Islet of Langerhans (tissue), 1 donor: ENCODE results near the gene UGT1A3.

Experiments used
- FAIRE-seq: peaks from one replicate; lab custom pipeline; 2011; peaks lifted over from hg19 to GRCh38; lab: Jason Lieb, UNC

Gene UGT1A3

DNA sequence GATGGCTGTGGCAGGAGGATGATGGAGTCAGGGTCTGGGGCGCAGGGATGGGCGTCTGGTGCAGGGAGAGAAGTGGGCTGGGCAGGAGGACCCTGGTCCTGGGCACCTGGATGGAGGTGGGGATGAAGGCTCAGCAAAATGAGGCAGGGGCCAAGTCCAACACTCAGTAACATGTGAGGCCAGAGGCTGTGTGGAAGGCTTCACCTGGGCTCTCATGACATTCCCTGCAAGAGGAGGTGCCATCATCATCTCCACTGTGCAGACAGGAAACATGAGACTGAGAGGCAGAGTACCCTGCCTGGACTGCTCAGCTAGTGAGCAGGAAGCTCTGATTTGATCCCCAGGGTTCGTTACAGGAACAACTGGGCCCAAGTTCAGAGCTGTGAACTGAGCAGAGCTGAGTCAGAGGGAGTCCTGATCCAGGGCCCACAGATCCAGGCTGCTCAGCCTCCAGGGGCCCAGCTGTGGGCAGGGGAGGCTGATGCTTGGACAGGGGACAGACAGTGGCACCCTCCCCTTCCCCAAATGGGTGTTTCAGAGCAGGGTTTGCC is 88.6 kb downstream of the UGT1A3 start:
- FAIRE-seq, result no peak

DNA sequence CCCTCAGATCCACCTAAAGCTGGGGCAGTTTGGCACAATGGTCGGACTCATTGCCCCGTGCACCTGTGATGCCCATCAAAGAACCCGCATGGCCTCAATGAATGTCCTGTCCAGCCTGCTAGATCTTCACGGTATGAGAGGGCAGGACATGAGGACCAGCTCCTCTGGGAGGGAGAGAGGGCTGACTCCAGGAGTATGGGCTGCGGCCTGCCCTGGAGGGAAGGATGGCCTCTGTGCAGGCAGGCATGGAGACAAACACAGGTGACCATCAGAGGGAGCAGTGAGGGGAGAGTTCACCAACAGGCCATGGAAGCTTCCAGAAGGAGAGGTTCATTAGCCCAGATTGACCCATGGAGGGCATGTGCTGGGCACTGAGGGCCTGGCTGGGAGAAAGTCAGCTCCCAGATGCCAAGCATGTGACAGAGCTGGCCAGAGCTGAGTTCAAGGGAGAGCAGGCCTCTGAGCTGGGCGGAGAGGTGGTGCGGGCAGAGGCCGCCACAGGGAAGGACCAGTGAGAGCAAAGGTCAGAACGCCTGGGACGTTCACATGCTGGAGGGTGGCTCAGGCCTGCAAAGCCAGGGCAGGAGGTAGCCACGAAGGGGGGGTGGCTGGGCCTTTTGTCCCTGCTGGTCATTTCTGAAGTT is 89.3 kb downstream of the UGT1A3 start:
- no peak for FAIRE-seq

DNA sequence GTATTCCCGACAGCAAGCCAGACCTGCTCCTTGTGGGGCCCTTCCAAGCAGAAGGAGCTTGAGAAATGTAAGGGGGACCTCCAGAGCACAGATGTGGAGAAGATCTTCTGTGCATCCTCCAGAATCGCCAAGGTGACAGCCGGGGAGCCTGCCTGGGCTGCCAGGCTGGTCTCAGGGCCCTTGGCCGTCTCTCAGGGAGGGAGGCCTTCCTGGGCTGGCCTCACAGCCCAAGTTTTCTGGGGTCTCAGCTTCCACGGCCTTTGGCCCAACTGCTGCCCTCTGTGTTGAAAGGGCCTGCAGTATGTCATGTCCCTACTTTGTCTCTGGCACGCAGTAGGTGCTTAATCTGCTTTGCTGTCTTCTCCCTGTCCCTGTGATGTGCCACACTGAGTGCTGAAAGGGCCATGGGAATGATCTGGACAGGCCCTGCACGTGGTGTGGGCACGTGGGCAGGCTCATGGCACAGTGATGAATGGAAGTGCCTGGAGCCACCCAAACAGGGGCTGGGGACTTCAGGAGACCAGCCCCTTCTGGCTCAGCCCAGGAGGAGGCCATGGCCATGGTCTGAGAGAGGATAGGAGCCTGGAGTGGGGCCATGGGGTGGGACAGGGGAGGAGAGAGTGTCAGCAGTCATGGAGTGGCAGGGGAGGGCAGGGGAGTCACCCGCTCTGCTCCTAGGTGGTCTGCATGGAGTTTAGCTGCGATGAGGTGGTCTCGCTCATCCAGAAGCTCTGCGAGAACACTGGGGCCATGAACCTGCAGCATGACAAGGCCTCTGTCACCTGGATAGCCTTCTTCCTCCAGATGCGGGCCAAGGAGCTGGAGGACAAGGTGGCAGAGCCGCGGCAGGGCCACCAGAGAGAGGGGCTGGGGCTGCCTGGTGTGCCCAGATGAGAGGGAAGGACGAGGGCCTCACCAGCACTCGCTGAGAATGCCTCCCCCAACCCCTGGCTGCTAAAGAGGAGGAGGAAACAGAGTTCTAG is 90.1 kb downstream of the UGT1A3 start:
- no peak for FAIRE-seq

DNA sequence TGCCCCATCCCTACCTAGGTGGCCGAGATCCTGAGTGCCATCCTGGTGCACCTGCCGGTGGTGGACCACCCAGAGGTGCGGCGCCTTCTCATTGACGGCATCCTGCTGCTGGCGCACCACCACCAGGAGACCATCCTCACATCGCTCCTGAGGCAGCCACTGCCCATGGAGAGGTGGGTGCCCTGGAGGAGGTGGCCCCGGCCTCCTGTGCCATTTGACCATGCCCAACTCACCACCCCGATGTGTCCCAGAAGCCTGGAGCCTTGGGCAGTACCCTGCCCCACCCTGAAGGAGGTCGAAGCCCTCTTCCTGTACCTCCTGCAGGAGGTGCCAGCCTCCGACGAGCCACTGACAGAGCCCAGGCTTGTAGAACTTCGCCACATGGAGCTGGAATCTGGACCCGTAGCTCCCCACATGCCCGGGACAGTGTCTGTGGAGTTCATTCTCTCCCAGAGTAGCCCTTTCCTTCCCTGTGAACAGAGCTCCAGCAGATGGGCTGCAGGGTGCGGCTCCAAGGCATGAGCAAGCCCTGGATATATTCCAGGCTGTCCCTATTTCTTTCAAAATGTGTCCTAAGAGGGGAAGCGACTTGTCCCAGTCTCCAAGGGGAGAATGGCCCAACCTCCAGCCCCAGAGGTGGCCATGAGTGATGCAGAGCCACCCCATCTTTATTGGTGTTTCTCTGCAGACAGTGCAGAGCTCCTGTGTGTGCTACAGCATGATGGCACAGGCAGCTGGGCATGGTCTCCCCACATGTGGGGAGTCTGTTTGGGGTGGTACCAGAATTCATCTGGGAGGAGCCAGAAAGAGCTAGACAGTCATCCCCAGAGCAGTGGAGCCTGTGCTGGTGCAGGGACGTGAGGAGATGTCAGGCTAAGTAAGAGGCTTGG is 91.3 kb downstream of the UGT1A3 start:
- FAIRE-seq, result no peak

DNA sequence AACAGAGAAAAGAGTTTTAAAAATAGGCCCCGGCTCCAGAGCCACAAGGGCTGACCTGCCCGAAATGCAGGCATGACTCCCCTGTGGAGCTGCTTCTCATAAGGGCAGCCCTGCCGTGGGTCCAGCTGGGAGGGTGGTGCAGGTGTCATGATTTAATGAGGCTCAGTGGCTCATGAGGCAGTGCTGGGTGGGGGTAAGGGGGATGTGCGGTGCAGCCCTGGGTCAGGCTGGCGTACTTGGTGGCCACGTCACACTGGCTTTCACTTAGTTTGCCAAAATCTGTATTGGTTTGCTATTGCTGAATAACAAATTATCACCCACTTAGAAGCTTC is 91.9 kb downstream of the UGT1A3 start:
- no peak for FAIRE-seq

DNA sequence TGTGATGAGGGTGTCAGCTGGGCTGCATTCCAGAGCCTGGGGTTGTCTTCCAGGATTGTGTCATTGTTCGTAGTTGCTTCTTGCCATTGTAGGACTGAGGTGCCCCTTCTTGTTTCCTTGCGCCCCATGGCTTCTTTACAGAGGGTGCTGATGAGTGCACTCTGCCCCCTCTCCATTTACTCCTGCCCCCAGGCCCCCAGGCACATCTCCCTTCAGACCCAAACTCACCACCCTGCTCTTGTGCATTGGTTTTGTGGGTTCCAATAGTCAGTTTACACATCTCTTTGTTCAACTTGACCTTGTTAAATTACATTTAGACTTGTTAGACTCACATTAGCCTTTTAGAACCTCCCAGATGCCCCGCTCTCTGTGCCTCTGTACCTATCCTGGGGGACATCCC is 92.4 kb downstream of the UGT1A3 start:
- FAIRE-seq, result no peak

DNA sequence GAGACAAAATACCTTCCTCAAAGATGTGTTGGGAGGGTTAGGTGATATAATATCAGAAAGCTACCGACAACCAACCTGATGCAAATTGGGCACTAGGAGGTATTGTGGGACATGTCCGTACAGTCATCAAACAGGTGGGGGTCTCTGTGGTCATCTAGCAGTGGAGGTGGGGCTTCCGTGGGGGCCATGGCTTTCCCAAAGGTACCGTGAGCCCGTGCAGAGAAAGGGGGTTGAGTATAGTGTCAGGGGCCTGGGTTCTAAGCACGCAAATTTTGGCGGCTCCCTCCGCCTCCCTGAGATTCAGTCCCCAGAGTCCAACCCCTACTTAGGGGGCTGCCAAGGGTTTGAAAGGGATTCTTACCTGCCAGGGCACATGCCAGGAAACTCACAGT is 92.9 kb downstream of the UGT1A3 start:
- FAIRE-seq, result no peak

DNA sequence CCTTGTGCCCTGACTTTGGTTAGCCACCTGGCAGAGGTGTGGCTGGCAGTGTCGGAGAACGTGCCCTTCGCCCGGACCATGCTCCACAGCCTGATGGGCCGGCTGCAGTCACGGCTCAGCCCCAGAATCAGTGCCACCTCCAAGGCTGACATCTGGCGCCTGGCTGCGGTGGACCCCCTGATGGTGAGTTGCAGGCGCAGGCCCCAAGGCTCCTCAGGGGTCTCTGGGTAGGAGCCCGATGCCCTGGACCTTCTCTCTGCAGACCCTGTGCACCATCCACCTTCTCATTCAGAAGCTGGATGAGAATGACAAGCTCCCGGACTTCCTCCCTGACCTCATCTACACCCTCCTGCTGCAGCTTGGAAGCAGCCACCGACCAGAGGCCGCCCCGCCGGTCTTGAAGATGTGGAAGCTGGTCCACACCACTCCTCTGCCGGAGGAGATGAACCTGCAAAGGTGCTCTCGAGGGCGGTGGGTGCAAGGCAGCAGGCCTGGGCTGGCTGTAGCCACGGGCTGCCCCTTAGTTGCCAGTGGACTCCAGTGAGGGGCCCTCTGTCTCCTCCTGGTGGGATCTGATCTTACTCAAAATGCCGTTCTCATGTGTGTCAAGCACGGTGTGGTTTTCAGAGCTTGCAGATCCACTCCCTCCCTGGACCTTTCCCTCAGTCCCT is 93.4 kb downstream of the UGT1A3 start:
- no peak for FAIRE-seq
